IMR-90 (cell line): ENCODE measurements around the gene MAGI2. TPM values are rescaled to one million over a fixed set of nuclear protein-coding genes. Genes with fewer than 3 reads are reported as not detected.

Experiments
- ATAC-seq: fragments of 200-7000 bp; cut with Tn5 transposase; 2 replicates; pipeline ENCODE4 v1.9.1; 2020; ENCODE audit warnings: low read depth, mild to moderate bottlenecking, moderate library complexity
- BruUV-seq: library from RNA; stranded (reverse); fragments of 400-500 nt; replicated peaks from 2 replicates; lab custom pipeline; 2021; lab: Mats Ljungman, UMichigan
- CTCF ChIA-PET: fragments of 300-600 bp; formaldehyde crosslinking; extraction: SDS; loops from one replicate; lab custom pipeline; 2021; ENCODE audit warnings: antibody characterized with exemption; lab: Yijun Ruan, JAX
- POLR2A ChIA-PET: fragments of 300-600 bp; sonication (Branson Sonifier 250); formaldehyde crosslinking; loops from one replicate; lab custom pipeline; 2022; ENCODE audit warnings: antibody characterized with exemption; ENCODE audit not compliant: unreplicated experiment; lab: Charles Lee
- DNase-seq: peaks from one replicate; pipeline ENCODE4 v3.0.0; 2013
- H2AFZ ChIP-seq: replicated peaks from 2 replicates; pipeline ENCODE3; 2013; ENCODE audit warnings: low read length, mild to moderate bottlenecking; ENCODE audit not compliant: poor library complexity
- H2AK5ac ChIP-seq: 2 replicates; pipeline ENCODE4 v1.6.1; 2013; ENCODE audit warnings: low read depth, low read length, inconsistent platforms
- H2AK9ac ChIP-seq: replicated peaks from 2 replicates; pipeline ENCODE3; 2013; ENCODE audit warnings: mild to moderate bottlenecking, low read depth, low read length, moderate library complexity; ENCODE audit not compliant: poor library complexity
- H2BK120ac ChIP-seq: 2 replicates; pipeline ENCODE4 v1.6.1; 2013; ENCODE audit warnings: low read depth, low read length, inconsistent platforms
- H2BK15ac ChIP-seq: 3 replicates; pipeline ENCODE4 v1.6.1; 2013; ENCODE audit warnings: low read depth, low read length, inconsistent platforms
- H2BK20ac ChIP-seq: 2 replicates; pipeline ENCODE4 v1.6.1; 2013; ENCODE audit warnings: low read depth, mild to moderate bottlenecking, inconsistent platforms, low read length, moderate library complexity
- H2BK5ac ChIP-seq: 2 replicates; pipeline ENCODE4 v1.6.1; 2013; ENCODE audit warnings: mild to moderate bottlenecking, low read depth, low read length, inconsistent platforms; ENCODE audit not compliant: poor library complexity, severe bottlenecking
- H3K14ac ChIP-seq: replicated peaks from 2 replicates; pipeline ENCODE4 v1.6.1; 2013; ENCODE audit warnings: low read depth, low read length, inconsistent platforms
- H3K18ac ChIP-seq: 2 replicates; pipeline ENCODE4 v1.6.1; 2013; ENCODE audit warnings: low read depth, low read length, control low read depth
- H3K23ac ChIP-seq: 2 replicates; pipeline ENCODE4 v1.6.1; 2013; ENCODE audit warnings: low read depth, low read length, inconsistent platforms
- H3K27ac ChIP-seq: 2 replicates; pipeline ENCODE4 v1.5.1; 2013; ENCODE audit warnings: mild to moderate bottlenecking, control low read depth, low read length; ENCODE audit not compliant: insufficient read depth
- H3K27me3 ChIP-seq: 2 replicates; pipeline ENCODE4 v1.6.1; 2013; ENCODE audit warnings: low read length; ENCODE audit not compliant: control insufficient read depth, insufficient read depth
- H3K36me3 ChIP-seq: 2 replicates; pipeline ENCODE4 v1.6.1; 2013; ENCODE audit warnings: low read length, mixed read lengths; ENCODE audit not compliant: control insufficient read depth, insufficient read depth
- H3K4ac ChIP-seq: 2 replicates; pipeline ENCODE4 v1.6.1; 2013; ENCODE audit warnings: low read depth, low read length, inconsistent platforms
- H3K4me1 ChIP-seq: 2 replicates; pipeline ENCODE4 v1.6.1; 2013; ENCODE audit warnings: low read length, mixed read lengths; ENCODE audit not compliant: control insufficient read depth, insufficient read depth
- H3K4me2 ChIP-seq: 2 replicates; pipeline ENCODE4 v1.6.1; 2013; ENCODE audit warnings: low read depth, mild to moderate bottlenecking, control low read depth, low read length, moderate library complexity
- H3K4me3 ChIP-seq: 2 replicates; pipeline ENCODE4 v1.5.1; 2013; ENCODE audit warnings: low read depth, mild to moderate bottlenecking, control low read depth, low read length, moderate library complexity; ENCODE audit not compliant: insufficient read depth
- H3K56ac ChIP-seq: 2 replicates; pipeline ENCODE4 v1.6.1; 2013; ENCODE audit warnings: low read length, inconsistent platforms; ENCODE audit not compliant: insufficient read depth; ENCODE audit errors: extremely low read depth
- H3K79me1 ChIP-seq, 2 experiments: 2 replicates each; pipeline ENCODE4 v1.6.1; 2013; ENCODE audit warnings: low read length in 2 of 2, inconsistent platforms in 1 of 2, low read depth in 1 of 2
- H3K9ac ChIP-seq: 2 replicates; pipeline ENCODE4 v1.6.1; 2013; ENCODE audit warnings: low read depth, low read length, control low read depth
- H3K9me1 ChIP-seq: 2 replicates; pipeline ENCODE4 v1.6.1; 2013; ENCODE audit warnings: low read length, inconsistent platforms; ENCODE audit not compliant: insufficient read depth
- H3K9me3 ChIP-seq: 2 replicates; pipeline ENCODE4 v1.6.1; 2013; ENCODE audit warnings: low read length; ENCODE audit not compliant: control insufficient read depth, insufficient read depth
- H4K20me1 ChIP-seq: 2 replicates; pipeline ENCODE4 v1.6.1; 2013; ENCODE audit warnings: low read length, inconsistent platforms; ENCODE audit not compliant: insufficient read depth
- H4K5ac ChIP-seq: 2 replicates; pipeline ENCODE4 v1.6.1; 2013; ENCODE audit warnings: mild to moderate bottlenecking, low read depth, low read length, control low read depth
- H4K8ac ChIP-seq, 2 experiments: 2 replicates each; pipeline ENCODE4 v1.6.1; 2013; ENCODE audit warnings: low read depth in 2 of 2, low read length in 2 of 2, control low read depth in 1 of 2, inconsistent platforms in 1 of 2
- H4K91ac ChIP-seq: 2 replicates; pipeline ENCODE4 v1.6.1; 2013; ENCODE audit warnings: low read depth, low read length, inconsistent platforms; ENCODE audit not compliant: insufficient read depth
- BHLHE40 ChIP-seq: fragments of 150-350 bp; IDR thresholded peaks from 2 replicates; pipeline ENCODE4 v1.6.1; 2016; ENCODE audit warnings: mild to moderate bottlenecking, low read depth, low read length
- CEBPB ChIP-seq: IDR thresholded peaks from 2 replicates; pipeline ENCODE4 v1.6.1; 2012; ENCODE audit warnings: low read depth, low read length, improper control_type of control experiment
- CHD1 ChIP-seq: IDR thresholded peaks from 2 replicates; pipeline ENCODE4 v1.6.1; 2012; ENCODE audit warnings: low read depth, low read length, improper control_type of control experiment
- ELK1 ChIP-seq: fragments of 150-350 bp; IDR thresholded peaks from 2 replicates; pipeline ENCODE4 v1.6.1; 2016; ENCODE audit warnings: low read depth, mild to moderate bottlenecking, low read length, moderate library complexity, borderline replicate concordance
- FOS ChIP-seq: fragments of 150-350 bp; IDR thresholded peaks from 2 replicates; pipeline ENCODE4 v1.6.1; 2016; ENCODE audit warnings: low read depth, low read length
- MAFK ChIP-seq: IDR thresholded peaks from 2 replicates; pipeline ENCODE4 v1.6.1; 2012; ENCODE audit warnings: low read depth, low read length, improper control_type of control experiment
- MAZ ChIP-seq: IDR thresholded peaks from 2 replicates; pipeline ENCODE4 v1.6.1; 2012; ENCODE audit warnings: low read depth, mild to moderate bottlenecking, low read length, improper control_type of control experiment, moderate library complexity, borderline replicate concordance
- MXI1 ChIP-seq: IDR thresholded peaks from 2 replicates; pipeline ENCODE4 v1.6.1; 2012; ENCODE audit warnings: low read depth, mild to moderate bottlenecking, low read length, moderate library complexity, borderline replicate concordance
- POLR2A ChIP-seq: IDR thresholded peaks from 2 replicates; pipeline ENCODE4 v1.6.1; 2012; ENCODE audit warnings: mild to moderate bottlenecking, low read depth, low read length
- RAD21 ChIP-seq: IDR thresholded peaks from 2 replicates; pipeline ENCODE4 v1.6.1; 2012; ENCODE audit warnings: low read length, improper control_type of control experiment
- RCOR1 ChIP-seq: IDR thresholded peaks from 2 replicates; pipeline ENCODE4 v1.6.1; 2012; ENCODE audit warnings: mild to moderate bottlenecking, low read length, improper control_type of control experiment; ENCODE audit not compliant: insufficient replicate concordance
- RFX5 ChIP-seq: IDR thresholded peaks from 2 replicates; pipeline ENCODE4 v1.8.0; 2012; ENCODE audit warnings: low read depth, mild to moderate bottlenecking, low read length, moderate library complexity
- SMC3 ChIP-seq: fragments of 150-350 bp; IDR thresholded peaks from 2 replicates; pipeline ENCODE4 v1.6.1; 2016; ENCODE audit warnings: low read depth, mild to moderate bottlenecking, antibody characterized with exemption, low read length, moderate library complexity
- dilution Hi-C: fragments of 300-500 bp; cut with HindIII; formaldehyde crosslinking; loops from one replicate; pipeline ENCODE4 v1.14.3; 2018; ENCODE audit warnings: low sequenced_read_pairs; ENCODE audit not compliant: unreplicated experiment
- in situ Hi-C: fragments of 300-500 bp; cut with MboI; formaldehyde crosslinking; loops from 3 replicates; pipeline ENCODE4 v1.14.3; 2019; ENCODE audit warnings: low sequenced_read_pairs, inconsistent platforms, mixed read lengths
- intact Hi-C: fragments of 100-400 bp; cut with micrococcal nuclease; formaldehyde crosslinking; loops from 2 replicates; pipeline ENCODE4 v1.10.0; 2022
- polyA plus RNA-seq, 3 experiments: library from polyadenylated mRNA; depleted of rRNA; stranded (reverse); fragments of >200 nt; gene quantifications; 2 replicates each; pipeline ENCODE4 v1.2.3, GENCODE V29; 2012; ENCODE audit warnings: low replicate concordance in 1 of 3
- total RNA-seq: library from RNA; depleted of rRNA; stranded (reverse); fragments of >200 nt; gene quantifications from 2 replicates; pipeline ENCODE4 v1.2.3, GENCODE V29; 2012
- TF ChIP-seq, protein P1 (sequence below): conservative IDR thresholded peaks from 2 replicates; pipeline ENCODE4 v1.5.1; 2012; ENCODE audit warnings: mild to moderate bottlenecking, low read depth, low read length, improper control_type of control experiment

Gene MAGI2
- total and polyA plus RNA-seq, 2 of the 4 experiments (the other 2 are of a cell fraction): 2.5 to 17.9 TPM

GRCh38 chr7:79436378-79436777 is 17.1 kb downstream of the MAGI2 start:
- H3K4ac ChIP-seq: no peak overlapping the region
- no peak overlapping the region for H2AK5ac ChIP-seq
- CTCF ChIA-PET: interaction anchor here (1.0 kb wide), 1 partner anchor 10 kb away, joined by 5 read pairs; no protein-coding TSS in a partner anchor
- no peak for TF ChIP-seq BHLHE40
- no peak for TF ChIP-seq SMC3
- no peak for TF ChIP-seq RCOR1
- TF ChIP-seq MXI1: no peak
- TF ChIP-seq FOS: no peak
- TF ChIP-seq, protein P1, sequence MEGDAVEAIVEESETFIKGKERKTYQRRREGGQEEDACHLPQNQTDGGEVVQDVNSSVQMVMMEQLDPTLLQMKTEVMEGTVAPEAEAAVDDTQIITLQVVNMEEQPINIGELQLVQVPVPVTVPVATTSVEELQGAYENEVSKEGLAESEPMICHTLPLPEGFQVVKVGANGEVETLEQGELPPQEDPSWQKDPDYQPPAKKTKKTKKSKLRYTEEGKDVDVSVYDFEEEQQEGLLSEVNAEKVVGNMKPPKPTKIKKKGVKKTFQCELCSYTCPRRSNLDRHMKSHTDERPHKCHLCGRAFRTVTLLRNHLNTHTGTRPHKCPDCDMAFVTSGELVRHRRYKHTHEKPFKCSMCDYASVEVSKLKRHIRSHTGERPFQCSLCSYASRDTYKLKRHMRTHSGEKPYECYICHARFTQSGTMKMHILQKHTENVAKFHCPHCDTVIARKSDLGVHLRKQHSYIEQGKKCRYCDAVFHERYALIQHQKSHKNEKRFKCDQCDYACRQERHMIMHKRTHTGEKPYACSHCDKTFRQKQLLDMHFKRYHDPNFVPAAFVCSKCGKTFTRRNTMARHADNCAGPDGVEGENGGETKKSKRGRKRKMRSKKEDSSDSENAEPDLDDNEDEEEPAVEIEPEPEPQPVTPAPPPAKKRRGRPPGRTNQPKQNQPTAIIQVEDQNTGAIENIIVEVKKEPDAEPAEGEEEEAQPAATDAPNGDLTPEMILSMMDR: no peak
- TF ChIP-seq RAD21: no peak
- TF ChIP-seq ELK1: no peak
- no peak for TF ChIP-seq CEBPB
- no peak for TF ChIP-seq CHD1
- no peak for TF ChIP-seq RFX5
- TF ChIP-seq MAZ: no peak
- TF ChIP-seq POLR2A: no peak
- no peak for TF ChIP-seq MAFK
- in situ Hi-C loops (no loop called here), dilution Hi-C loops (no loop called here), intact Hi-C loops (no loop called here)
- H2BK120ac ChIP-seq: no peak overlapping the region
- no peak overlapping the region for H3K23ac ChIP-seq
- no peak overlapping the region for H2AFZ ChIP-seq
- H2BK20ac ChIP-seq: no peak overlapping the region
- no peak overlapping the region for H3K4me2 ChIP-seq
- no peaks in the 10 kb centered on the region for H3K9me3 ChIP-seq
- no peak overlapping the region for H4K5ac ChIP-seq
- no peak overlapping the region for H3K56ac ChIP-seq
- no peak overlapping the region for H4K91ac ChIP-seq
- no peak overlapping the region for H4K8ac ChIP-seq
- H3K79me1 ChIP-seq: peaks cover 30 to 44% of the 10 kb centered on the region in 2 experiments
- H3K4me3 ChIP-seq: no peak overlapping the region
- no peak overlapping the region for H2BK15ac ChIP-seq
- no peaks in the 10 kb centered on the region for H3K36me3 ChIP-seq
- peaks cover 2% of the 10 kb centered on the region; the same call in 1 of the 2 replicates for H3K4me1 ChIP-seq
- H3K9me1 ChIP-seq: 0 out of 2 replicates have a peak, but pooled peaks cover 3% of the 10 kb centered on the region
- POLR2A ChIA-PET: no interaction called here
- no peak for DNase-seq
- H3K14ac ChIP-seq: no peak overlapping the region
- H3K9ac ChIP-seq: no peak overlapping the region
- H3K18ac ChIP-seq: no peak overlapping the region
- no peak overlapping the region for H2AK9ac ChIP-seq
- ATAC-seq: no peak
- H3K27me3 ChIP-seq: no peaks in the 10 kb centered on the region
- H2BK5ac ChIP-seq: no peak overlapping the region
- no peaks in the 10 kb centered on the region for H4K20me1 ChIP-seq
- no TSS peak for BruUV-seq
- H3K27ac ChIP-seq: no peak overlapping the region
